ENCODE results near the gene CCDC71L.

CCDC71L gene

DNA sequence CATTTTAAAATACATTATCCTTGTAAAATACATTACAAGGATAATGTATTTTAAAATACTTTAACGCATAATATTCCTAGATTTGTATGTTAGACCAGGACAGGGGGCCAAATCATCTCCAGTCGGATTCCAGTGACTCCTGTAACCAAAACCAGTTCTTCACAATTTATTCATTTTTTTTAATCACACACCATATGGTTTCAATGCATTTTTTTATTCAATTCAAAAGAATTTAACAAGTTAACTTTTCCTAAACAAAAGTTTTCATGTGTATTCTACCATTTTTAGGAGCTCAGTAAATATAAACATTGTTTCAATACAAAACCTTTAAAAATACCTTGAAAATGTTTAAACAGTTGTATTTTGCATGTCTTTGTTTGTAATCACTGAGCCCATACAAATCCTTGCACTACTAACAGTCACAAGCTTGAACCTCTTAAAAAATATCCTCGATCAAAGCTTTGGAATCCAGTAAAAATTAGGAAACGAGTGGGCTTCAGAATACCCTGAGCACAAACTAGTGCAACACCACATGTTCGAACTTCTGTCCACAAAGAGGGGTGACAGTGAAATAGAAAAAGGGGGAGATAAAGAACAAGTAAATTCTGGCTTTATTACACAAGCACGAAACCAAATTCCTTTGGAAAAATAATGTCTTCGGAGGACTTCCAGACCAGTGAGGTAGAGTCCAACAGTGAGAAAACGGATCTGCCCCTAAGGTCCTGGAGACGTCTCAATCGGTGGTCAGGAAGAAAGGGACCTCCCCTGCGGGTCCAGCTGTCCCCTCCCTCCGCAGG lies 1.6 kb downstream of the CCDC71L start:
- H3K4me3 ChIP-seq (replicated peaks; ENCODE audit: low read depth, low read length): peak overlapping the region; percentile 96
- TF ChIP-seq, protein P1, sequence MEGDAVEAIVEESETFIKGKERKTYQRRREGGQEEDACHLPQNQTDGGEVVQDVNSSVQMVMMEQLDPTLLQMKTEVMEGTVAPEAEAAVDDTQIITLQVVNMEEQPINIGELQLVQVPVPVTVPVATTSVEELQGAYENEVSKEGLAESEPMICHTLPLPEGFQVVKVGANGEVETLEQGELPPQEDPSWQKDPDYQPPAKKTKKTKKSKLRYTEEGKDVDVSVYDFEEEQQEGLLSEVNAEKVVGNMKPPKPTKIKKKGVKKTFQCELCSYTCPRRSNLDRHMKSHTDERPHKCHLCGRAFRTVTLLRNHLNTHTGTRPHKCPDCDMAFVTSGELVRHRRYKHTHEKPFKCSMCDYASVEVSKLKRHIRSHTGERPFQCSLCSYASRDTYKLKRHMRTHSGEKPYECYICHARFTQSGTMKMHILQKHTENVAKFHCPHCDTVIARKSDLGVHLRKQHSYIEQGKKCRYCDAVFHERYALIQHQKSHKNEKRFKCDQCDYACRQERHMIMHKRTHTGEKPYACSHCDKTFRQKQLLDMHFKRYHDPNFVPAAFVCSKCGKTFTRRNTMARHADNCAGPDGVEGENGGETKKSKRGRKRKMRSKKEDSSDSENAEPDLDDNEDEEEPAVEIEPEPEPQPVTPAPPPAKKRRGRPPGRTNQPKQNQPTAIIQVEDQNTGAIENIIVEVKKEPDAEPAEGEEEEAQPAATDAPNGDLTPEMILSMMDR (IDR thresholded peaks at IDR 0.05; ENCODE audit: insufficient read depth, low read length, poor library complexity, severe bottlenecking): no peak
- no peak for DNase-seq (ENCODE audit: extremely low read depth, insufficient read length)

DNA sequence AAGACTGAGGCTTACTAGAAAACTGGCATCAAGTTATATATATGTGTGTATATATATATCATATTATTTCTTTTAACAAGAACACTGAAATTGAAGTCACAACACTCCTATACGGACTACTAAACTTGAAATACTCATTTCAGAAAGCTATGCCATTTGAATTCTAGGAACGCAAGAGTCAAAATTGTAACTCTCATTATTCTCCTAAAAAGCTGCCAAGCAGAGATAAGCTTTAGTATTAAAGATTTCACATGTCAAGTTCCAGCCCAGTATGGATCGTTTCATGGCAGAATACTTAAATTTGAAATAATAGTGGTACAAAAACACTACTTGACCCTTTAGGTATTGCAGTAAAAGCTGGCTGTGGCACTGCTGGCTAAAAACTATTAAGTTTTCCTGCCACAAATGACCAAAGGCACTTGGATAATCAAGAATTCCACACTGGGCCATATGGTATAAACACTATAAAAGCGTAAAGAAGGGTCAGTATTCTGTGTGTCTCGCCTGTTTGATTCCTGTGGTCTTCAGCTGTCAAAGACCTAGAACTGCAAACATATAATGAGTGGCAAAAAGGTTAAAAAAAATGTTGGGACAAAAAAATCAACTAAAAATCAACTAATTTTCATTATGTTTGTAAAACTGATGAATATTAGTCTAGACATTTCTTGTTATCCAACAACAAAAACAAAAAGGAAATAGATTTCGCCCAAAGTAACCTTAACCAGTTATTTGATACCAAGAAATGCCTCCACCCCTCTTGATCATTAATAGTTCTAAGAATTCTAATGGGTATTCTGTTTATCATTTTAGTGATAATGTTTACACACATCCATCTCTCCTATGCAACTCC lies 2.4 kb downstream of the CCDC71L start:
- no peak for DNase-seq (ENCODE audit: extremely low read depth, insufficient read length)
- no peaks in the 10 kb centered on the region for H3K36me3 ChIP-seq (ENCODE audit: control insufficient read depth, insufficient read depth, low read length)
- H3K4me3 ChIP-seq (replicated peaks; ENCODE audit: low read depth, low read length): peak overlapping the region; percentile 96
- TF ChIP-seq, protein P1 (IDR thresholded peaks at IDR 0.05; ENCODE audit: insufficient read depth, low read length, poor library complexity, severe bottlenecking): no peak
- H3K27me3 ChIP-seq (replicated peaks; ENCODE audit: control insufficient read depth, insufficient read depth, low read length): no peaks in the 10 kb centered on the region

More for the DNA sequence above, 1.6 kb downstream of the CCDC71L start:
- H3K36me3 ChIP-seq (ENCODE audit: control insufficient read depth, insufficient read depth, low read length): no peaks in the 10 kb centered on the region
- no peaks in the 10 kb centered on the region for H3K27me3 ChIP-seq (replicated peaks; ENCODE audit: control insufficient read depth, insufficient read depth, low read length)

DNA sequence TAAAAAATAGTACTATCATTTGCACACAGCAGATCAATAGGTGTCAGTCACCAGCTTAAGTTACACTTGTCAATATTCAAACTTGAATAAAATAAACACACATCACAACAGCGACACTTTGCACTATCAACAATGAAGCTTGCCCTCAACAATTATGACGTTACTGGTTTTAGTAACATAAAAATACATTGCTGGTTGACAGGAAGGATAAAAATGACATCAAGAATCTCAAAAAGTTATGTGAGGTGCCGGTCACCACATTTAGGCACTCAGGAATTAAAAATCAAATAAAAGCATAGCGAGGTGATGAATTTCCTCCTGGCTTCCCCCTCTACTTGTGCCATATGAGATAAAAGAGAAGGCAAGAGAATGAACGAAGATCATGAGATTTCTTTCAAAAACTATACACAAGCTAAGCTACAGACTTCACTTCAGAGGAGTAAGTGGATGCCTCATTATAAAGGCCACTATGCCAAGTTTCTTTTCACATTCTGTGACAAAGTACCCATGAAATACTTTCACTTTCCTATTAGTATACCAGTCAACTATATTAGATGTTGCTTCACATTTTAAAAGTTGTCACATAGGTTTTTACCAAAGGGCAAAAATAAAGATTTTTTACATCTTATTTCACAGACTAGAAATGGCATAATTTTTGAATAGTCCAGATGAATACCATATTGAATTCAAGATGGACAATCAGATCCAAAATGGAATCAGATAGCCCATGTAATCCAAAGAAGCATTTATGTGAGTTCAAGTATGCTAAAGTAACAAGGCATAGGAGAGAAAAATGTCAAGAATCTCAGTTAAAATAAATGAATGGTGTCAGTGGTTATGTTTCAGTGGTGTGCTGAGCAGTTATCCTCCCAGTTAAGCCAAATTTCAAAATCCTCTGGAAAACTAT lies 3.6 kb downstream of the CCDC71L start:
- H3K27me3 ChIP-seq (replicated peaks; ENCODE audit: control insufficient read depth, insufficient read depth, low read length): no peaks in the 10 kb centered on the region
- H3K36me3 ChIP-seq (ENCODE audit: control insufficient read depth, insufficient read depth, low read length): no peaks in the 10 kb centered on the region
- no peak for DNase-seq (ENCODE audit: extremely low read depth, insufficient read length)
- TF ChIP-seq, protein P1 (IDR thresholded peaks at IDR 0.05; ENCODE audit: insufficient read depth, low read length, poor library complexity, severe bottlenecking): no peak
- H3K4me3 ChIP-seq (replicated peaks; ENCODE audit: low read depth, low read length): peak overlapping the region; percentile 20

DNA sequence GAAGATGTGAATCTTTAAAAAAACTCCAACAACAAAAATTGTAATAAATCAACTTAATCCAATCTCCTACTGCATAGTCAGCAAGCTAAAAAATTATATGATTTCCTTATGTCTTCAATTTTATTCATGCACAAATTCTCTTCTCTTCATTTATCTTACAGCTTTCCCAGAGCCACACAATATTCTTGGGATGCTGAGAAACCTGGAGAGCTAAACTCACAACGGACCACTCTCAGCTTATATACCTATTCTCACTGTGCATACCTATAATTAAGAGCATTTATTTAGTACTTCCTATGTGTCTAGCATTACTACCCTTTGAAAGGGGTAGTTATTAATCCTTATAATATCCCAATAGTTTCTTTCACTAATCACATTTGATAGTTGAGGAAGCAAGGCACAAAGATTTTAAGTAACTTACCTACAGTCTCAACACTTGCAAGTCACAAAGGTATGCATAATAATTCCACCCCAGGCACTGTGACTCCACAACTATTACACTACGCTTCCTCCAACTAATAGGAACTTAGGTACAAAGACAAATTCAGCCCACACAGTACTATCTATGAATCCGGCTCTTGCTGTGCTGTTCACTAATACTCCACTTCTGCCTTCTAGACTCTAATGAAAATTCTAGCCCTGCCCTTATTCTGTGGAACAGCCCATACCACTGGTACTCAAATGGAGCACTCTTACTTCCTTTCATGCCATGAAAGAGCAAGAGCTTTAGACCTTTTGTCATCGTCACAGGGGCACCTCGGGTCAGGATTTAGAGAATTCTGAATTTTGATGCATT lies 5.1 kb downstream of the CCDC71L start:
- no peak for DNase-seq (ENCODE audit: extremely low read depth, insufficient read length)
- Histone ChIP-seq H3K36me3 (ENCODE audit: control insufficient read depth, insufficient read depth, low read length) (no peaks in the 10 kb centered on the region), H3K4me3 (replicated peaks; ENCODE audit: low read depth, low read length) (no peak overlapping the region), H3K27me3 (replicated peaks; ENCODE audit: control insufficient read depth, insufficient read depth, low read length) (no peaks in the 10 kb centered on the region)
- TF ChIP-seq, protein P1 (IDR thresholded peaks at IDR 0.05; ENCODE audit: insufficient read depth, low read length, poor library complexity, severe bottlenecking): no peak

DNA sequence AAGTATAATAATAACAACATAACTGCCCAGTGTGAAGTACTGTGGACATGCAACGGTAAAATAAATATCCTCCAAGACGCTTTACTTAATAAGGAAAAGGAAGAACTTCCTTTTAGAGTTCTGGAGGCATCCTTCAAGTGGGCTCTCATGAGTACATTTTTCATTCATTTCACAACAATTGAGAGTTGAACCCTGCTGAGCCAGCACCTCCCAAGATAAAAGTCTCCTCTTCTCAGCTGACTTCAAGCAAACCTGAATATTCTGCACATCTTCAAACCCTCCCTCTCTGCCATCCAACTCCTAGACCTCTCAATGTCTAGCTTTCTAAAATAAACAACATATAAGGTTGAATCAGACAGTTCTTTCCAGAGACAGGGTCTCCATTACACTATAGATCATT lies 7.5 kb downstream of the CCDC71L start:
- H3K27me3 ChIP-seq (replicated peaks; ENCODE audit: control insufficient read depth, insufficient read depth, low read length): no peaks in the 10 kb centered on the region
- TF ChIP-seq, protein P1 (IDR thresholded peaks at IDR 0.05; ENCODE audit: insufficient read depth, low read length, poor library complexity, severe bottlenecking): no peak
- no peak overlapping the region for H3K4me3 ChIP-seq (replicated peaks; ENCODE audit: low read depth, low read length)
- H3K36me3 ChIP-seq (ENCODE audit: control insufficient read depth, insufficient read depth, low read length): no peaks in the 10 kb centered on the region
- DNase-seq (ENCODE audit: extremely low read depth, insufficient read length): no peak

Data from GM06990 (cell line).